ENCODE results near the gene MEX3D. TPM values are rescaled to one million over a fixed set of nuclear protein-coding genes. Genes with fewer than 3 reads are reported as not detected.
"Not testable (repeated sequence)": the region's sequence is repeated elsewhere in the genome, so short reads cannot be mapped to it uniquely, and the experiment has no call there.

Gene MEX3D
- total RNA-seq, 2 donors from 2014 or later: 6.8 to 7.4 TPM

DNA sequence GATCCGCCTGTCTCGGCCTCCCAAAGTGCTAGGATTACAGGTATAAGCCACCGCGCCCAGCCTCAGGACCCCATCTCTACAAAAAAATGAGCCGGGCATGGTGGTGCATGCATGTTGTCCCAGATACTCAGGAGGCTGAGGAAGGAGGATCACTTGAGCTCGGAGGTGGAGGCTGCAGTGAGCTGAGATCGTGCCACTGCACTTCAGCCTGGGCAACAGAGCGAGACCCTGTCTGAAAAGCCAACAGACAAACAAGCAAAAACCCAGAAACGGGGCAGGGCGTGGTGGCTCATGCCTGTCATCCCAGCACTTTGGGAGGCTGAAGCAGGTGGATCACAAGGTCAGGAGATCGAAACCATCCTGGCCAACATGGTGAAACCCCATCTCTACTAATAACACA, 37.3 kb downstream of the MEX3D start:
- not testable (repeated sequence) for ATAC-seq; H3K36me3 Mint-ChIP-seq; DNase-seq (ENCODE audit: low spot score); H3K9me3 Mint-ChIP-seq; H3K27ac Mint-ChIP-seq; H3K4me3 Mint-ChIP-seq; H3K27me3 Mint-ChIP-seq; H3K4me1 Mint-ChIP-seq (ENCODE audit: low read depth in 2 of 2)

DNA sequence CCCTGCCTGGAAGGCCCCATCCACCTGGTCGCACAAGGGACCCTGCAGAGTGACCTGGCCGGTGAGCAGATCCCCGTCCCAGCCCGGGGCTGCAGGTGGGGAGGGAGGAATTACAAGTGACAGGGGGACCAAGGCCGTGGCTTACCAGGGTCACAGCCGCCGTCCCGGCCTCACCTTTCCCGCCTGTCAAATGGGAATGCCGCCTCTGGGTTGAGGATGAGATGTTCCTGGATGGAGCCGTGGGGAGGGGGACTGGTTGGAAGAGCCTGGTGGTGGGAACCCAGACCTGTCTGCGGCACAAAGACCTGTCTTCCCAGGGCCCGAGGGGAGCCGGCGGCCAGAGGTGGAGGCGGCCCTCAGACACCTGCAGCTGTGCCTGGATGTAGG, 38.7 kb downstream of the MEX3D start:
- H3K27ac Mint-ChIP-seq: no peak overlapping the region

DNA sequence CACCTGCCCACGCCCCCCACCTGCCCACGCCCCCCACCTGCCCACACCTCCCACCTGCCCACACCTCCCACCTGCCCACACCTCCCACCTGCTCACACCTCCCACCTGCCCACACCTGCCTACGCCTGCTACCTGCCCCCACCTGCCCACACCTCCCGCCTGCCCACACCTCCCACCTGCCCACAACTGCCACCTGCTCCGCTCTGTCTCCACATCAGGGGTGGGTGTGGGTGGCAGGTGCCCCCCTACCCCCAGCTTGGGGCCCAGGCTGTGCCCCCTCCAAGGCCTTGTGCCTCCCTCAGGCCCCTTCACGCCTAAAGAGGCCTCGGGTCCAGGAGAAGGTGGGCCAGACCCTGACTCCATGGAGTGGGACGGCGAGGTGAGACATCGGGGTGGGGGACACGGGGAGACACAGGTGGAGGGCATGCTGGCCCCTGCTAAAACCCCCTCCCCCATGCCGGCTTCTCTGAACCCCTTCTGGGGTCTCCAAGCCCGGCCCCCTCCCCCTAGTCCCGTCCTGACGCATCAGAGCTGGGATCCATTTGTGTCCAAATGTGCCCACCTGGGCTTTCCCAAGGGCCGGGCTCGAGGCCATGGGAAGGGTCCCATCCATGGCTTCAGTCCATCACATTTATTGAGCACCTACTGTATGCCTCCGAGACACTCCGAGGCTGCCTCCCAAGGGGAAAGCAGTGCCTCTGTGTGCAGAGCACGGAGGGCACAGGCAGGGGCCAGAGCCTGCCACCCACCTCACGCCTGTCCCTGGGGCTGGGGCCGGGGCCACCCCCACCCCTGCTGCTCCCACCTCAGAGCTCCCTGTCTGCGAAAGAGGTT, 39.3 kb downstream of the MEX3D start:
- ATAC-seq (no peak), DNase-seq (ENCODE audit: low spot score) (no peak)
- no peak overlapping the region for H3K4me3 Mint-ChIP-seq
- peaks cover 6 to 8% of the 10 kb centered on the region in 2 donors for H3K4me1 Mint-ChIP-seq (ENCODE audit: low read depth in 2 of 2)
- H3K9me3 Mint-ChIP-seq: no peaks in the 10 kb centered on the region
- peaks cover 7% of the 10 kb centered on the region for H3K36me3 Mint-ChIP-seq
- H3K27ac Mint-ChIP-seq: no peak overlapping the region
- H3K27me3 Mint-ChIP-seq: peaks cover 17 to 18% of the 10 kb centered on the region in 2 donors

More for the DNA sequence above, 38.7 kb downstream of the MEX3D start:
- H3K36me3 Mint-ChIP-seq: peaks cover 5% of the 10 kb centered on the region
- peaks cover 14 to 15% of the 10 kb centered on the region in 2 donors for H3K27me3 Mint-ChIP-seq
- H3K4me1 Mint-ChIP-seq (ENCODE audit: low read depth in 2 of 2): peaks cover 5 to 6% of the 10 kb centered on the region in 2 donors
- ATAC-seq (no peak), DNase-seq (ENCODE audit: low spot score) (no peak)
- no peak overlapping the region for H3K4me3 Mint-ChIP-seq
- H3K9me3 Mint-ChIP-seq: no peaks in the 10 kb centered on the region

DNA sequence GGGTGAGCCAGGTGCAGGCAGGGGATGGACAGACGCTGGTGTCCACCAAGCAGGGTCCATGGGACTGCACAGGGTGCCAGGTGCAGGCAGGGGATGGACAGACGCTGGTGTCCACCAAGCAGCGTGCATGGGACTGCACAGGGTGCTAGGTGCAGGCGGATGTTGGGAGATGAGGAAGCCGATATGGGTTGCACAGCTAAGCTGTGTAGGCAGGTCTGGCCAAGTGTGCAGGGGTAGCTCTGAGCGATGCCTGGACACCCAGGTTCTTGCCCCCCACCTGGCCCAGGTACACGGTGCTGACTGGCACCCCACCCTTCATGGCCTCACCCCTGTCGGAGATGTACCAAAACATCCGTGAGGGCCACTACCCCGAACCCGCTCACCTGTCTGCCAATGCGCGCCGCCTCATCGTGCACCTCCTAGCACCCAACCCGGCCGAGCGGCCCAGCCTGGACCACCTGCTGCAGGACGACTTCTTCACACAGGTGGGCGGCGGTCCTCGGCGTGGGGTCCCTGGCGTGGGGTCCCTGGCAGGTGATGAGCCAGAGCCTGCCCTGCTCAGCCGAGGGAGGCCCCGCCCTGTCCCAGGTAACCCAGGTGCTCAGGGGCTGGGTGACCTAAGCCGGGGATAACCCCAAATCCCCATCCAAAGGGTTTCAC, 40.3 kb downstream of the MEX3D start:
- H3K4me3 Mint-ChIP-seq: no peak overlapping the region
- peaks cover 6 to 8% of the 10 kb centered on the region in 2 donors for H3K4me1 Mint-ChIP-seq (ENCODE audit: low read depth in 2 of 2)
- no peaks in the 10 kb centered on the region for H3K9me3 Mint-ChIP-seq
- H3K27me3 Mint-ChIP-seq: peaks cover 17 to 18% of the 10 kb centered on the region in 2 donors
- H3K36me3 Mint-ChIP-seq: peaks cover 7% of the 10 kb centered on the region
- no peak for DNase-seq (ENCODE audit: low spot score)
- H3K27ac Mint-ChIP-seq: no peak overlapping the region
- ATAC-seq: no peak

DNA sequence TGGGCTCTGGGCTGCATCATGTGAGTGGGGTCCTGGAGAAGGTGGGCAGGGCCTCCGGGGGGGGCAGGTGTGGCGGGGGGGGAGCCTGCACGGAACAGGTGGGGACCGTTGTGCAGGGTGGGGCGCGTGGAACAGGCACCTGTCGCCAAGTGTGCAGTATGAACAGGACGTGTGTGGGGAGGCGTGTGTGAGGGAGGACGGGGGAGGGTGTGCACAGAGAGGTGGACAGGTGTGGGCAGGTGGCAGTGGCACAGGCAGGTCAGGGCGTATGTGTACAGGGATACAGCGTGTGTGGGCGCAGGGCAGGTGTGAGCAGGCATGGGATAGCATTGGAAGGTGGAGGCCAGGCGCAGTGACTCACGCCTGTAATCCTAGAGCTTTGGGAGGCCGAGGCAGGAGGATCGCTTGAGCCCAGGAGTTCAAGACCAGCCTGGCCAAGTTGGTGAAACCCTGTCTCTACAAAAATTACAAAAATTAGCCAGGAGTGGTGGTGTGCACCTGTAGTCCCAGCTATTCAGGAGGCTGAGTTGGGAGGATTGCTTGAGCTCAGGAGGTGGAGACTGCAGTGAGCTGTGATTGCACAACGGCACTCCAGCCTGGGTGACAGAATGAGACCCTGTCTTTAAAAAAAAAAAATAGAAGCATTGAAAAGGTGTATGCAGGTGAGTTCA, 41.0 kb downstream of the MEX3D start:
- H3K27me3 Mint-ChIP-seq: peaks cover 17 to 18% of the 10 kb centered on the region in 2 donors
- DNase-seq (ENCODE audit: low spot score) (no peak), ATAC-seq (no peak)
- H3K4me3 Mint-ChIP-seq: no peak overlapping the region
- H3K4me1 Mint-ChIP-seq (ENCODE audit: low read depth in 2 of 2): peaks cover 6 to 8% of the 10 kb centered on the region in 2 donors
- H3K36me3 Mint-ChIP-seq: peaks cover 7% of the 10 kb centered on the region
- H3K9me3 Mint-ChIP-seq: no peaks in the 10 kb centered on the region
- no peak overlapping the region for H3K27ac Mint-ChIP-seq

DNA sequence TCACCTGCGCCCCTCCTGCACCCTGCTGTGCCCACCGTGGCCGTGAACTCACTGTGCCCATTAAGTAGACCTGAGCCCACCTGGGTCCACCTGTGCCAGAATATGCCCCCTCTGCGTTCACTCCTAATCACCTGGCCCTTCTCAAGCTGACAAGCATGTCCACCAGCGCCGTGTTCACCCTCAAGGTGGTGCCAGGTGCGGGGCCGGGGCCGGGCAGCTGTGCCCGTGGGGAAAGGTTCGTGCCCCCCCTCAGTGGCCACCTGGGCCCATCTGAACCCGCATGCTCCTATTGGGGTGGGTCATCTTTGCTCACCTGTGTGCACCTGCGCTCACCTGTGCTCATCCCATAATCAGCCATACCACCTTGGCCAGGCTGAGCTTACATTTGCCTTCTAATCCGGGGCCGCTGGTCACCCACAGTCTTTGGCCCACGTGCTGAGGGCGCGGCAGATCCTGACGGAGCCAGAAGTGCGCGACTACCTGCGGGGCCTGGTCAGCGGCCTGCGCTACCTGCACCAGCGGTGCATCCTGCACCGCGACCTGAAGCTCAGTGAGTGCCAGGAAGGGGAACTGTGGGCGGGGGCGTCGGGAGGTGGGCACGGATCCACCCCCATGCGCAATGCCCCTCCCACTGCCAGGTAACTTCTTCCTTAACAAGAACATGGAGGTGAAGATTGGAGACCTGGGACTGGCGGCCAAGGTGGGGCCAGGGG, 41.9 kb downstream of the MEX3D start:
- Mint-ChIP-seq H3K36me3 (peaks cover 7% of the 10 kb centered on the region), H3K9me3 (no peaks in the 10 kb centered on the region), H3K4me3 (no peak overlapping the region), H3K27me3 (peaks cover 17 to 18% of the 10 kb centered on the region in 2 donors), H3K27ac (no peak overlapping the region), H3K4me1 (ENCODE audit: low read depth in 2 of 2) (peaks cover 6 to 8% of the 10 kb centered on the region in 2 donors)
- no peak for ATAC-seq
- no peak for DNase-seq (ENCODE audit: low spot score)

DNA sequence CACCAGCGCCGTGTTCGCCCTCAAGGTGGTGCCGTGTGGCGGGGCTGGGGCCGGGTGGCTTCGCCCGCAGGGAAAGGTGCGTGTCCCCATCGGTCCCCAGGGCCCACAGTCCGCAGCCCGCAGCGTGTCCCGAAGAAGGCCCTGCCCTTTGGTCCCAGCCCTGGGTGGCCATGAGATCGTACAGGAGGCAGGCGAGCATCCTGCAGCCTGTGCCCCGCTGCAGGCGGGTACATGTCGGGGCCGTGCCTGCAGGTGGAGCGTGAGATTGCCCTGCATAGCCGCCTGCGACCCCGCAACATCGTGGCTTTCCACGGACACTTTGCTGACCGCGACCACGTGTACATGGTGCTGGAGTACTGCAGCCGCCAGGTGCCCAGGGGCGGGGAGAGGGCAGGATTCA, 42.8 kb downstream of the MEX3D start:
- H3K9me3 Mint-ChIP-seq: no peaks in the 10 kb centered on the region
- no peak for DNase-seq (ENCODE audit: low spot score)
- no peak overlapping the region for H3K4me3 Mint-ChIP-seq
- H3K27ac Mint-ChIP-seq: no peak overlapping the region
- ATAC-seq: no peak
- H3K36me3 Mint-ChIP-seq: peaks cover 7% of the 10 kb centered on the region
- peaks cover 17 to 18% of the 10 kb centered on the region in 2 donors for H3K27me3 Mint-ChIP-seq
- H3K4me1 Mint-ChIP-seq (ENCODE audit: low read depth in 2 of 2): peaks cover 6 to 8% of the 10 kb centered on the region in 2 donors

DNA sequence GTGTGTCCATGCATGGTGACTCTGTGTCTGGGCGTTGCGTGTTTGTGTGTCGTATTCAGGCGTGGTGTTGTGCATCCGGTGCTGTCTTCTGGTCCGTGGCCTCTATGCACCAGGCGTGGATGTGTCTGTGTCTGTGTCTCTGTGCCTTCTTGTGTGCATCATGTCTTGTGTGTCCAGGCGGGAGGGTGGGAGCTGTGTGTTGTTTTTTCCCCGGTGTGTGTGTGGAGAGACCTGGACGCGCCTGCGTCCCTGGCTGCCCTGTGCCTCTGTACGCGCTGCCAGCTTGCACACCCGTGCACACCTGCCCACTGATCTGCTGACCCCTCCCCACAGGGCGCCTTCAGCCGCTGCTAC, 43.2 kb downstream of the MEX3D start:
- no peak for ATAC-seq
- Mint-ChIP-seq H3K27me3 (peaks cover 17 to 18% of the 10 kb centered on the region in 2 donors), H3K4me1 (ENCODE audit: low read depth in 2 of 2) (peaks cover 6 to 8% of the 10 kb centered on the region in 2 donors), H3K9me3 (no peaks in the 10 kb centered on the region), H3K27ac (no peak overlapping the region), H3K4me3 (peak overlapping the region; percentile 7), H3K36me3 (peaks cover 7% of the 10 kb centered on the region)
- DNase-seq (ENCODE audit: low spot score): no peak

DNA sequence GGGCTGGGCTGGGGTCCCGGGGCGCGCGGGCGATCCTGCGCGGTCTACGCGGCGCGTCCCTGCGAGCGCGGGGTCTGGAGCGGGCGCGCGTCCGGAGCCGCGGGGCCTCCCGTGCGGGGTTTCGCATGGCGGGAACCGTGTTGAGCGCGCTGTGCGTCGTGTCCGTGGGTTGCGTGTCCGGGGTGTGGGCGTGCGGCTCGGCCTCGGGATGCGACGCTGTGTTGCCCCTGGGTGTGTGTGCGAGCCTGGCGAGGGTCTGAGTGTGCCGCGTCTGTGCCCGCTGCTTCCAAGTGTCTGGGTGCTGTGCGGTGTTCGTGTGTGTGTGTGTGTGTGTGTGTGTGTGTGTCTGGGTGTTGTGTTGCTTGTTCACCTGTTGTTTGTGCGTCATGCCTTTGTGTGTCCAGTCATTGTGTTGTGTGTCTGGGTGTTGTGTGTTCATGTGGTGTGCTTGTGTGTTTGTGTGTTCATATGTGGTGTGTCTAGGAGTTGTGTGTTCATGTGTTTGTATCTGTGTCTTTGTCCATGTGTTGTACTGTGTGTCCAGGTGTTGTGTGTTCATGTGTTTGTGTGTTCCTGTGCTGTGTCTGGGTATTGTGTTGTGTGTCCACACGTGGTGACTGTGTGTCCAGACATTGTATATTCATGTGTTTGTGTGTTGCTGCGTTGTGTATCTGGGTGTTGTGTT, 43.7 kb downstream of the MEX3D start:
- H3K4me3 Mint-ChIP-seq: peak overlapping the region; percentile 7
- peaks cover 7% of the 10 kb centered on the region for H3K36me3 Mint-ChIP-seq
- ATAC-seq (no peak), DNase-seq (ENCODE audit: low spot score) (no peak)
- H3K4me1 Mint-ChIP-seq (ENCODE audit: low read depth in 2 of 2): peaks cover 6 to 8% of the 10 kb centered on the region in 2 donors
- H3K27me3 Mint-ChIP-seq: peaks cover 17 to 18% of the 10 kb centered on the region in 2 donors
- H3K27ac Mint-ChIP-seq: no peak overlapping the region
- no peaks in the 10 kb centered on the region for H3K9me3 Mint-ChIP-seq

DNA sequence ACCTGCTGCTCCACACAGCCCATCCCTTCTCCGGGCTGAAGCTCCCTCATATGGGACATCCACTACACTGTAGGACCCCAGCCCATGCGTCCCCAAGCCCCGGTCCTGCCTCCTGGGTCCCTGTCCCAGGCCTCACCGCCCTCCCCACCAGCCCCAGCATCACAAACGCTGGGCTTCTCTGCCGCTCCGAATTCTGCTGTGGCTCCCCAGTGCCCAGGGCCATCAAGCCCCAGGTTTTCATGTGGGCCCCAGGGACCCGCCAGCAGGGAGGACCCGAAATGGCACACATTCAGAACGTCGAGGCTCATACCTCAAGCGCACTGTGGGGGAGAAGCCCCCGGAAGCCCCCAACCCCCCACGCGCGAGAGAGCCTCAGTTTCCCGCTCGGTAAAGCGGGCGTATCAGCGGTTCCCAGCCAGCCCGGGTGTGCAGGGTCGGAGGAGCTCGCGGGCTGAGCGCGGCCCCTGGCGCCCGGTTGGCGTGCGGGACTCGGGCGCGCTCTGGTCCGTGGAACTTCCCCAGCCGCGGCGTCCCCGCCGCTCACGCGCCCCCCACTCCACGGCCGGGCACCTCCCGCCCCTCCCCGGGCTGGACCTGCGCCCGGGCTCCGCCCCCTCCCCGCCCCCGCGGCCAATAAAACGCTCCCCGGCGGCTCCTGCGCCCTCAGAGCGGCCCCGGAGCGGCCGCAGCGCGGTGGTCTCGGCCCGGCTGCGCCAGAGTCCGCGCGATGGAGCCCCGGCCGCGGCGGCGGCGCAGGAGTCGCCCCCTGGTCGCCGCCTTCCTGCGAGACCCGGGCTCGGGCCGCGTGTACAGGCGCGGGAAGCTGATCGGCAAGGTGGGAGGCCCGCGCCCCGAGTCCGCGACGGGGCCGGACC, 44.5 kb downstream of the MEX3D start, which contains the start of gene PLK5:
PLK5 (plus strand) TSS at position 666 of the 875 bp plus-strand sequence. CDS start 2,920 bp downstream, outside the sequence.
- Mint-ChIP-seq H3K27me3 (peaks cover 17 to 18% of the 10 kb centered on the region in 2 donors), H3K36me3 (peaks cover 7% of the 10 kb centered on the region), H3K4me1 (ENCODE audit: low read depth in 2 of 2) (peaks cover 6 to 8% of the 10 kb centered on the region in 2 donors), H3K9me3 (no peaks in the 10 kb centered on the region), H3K27ac (no peak within 1 kb of the TSS), H3K4me3 (peak within 1 kb of the TSS; percentile 7)
- no peak for DNase-seq (ENCODE audit: low spot score)
- ATAC-seq: no peak

DNA sequence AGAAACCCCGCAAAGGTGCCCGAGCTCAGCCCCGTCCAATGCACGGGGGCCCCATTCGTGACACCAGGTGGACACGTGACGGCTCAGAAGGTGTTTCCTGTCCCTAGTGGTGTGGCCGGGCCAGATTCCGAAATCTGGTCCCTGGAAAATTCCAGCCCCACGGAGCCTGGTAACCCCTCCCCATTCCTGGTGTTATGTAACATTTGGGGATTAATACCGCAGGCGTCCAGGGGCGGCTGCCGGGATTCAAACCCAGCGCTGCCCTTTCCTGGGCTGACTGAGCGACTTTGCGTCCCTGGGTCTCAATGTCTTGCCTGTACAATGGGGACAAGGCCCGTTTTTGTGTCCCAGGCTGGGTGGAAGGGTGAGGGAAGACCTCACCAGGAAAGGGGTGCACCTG, 45.3 kb downstream of the MEX3D start:
- Mint-ChIP-seq H3K36me3 (peaks cover 7% of the 10 kb centered on the region), H3K4me1 (ENCODE audit: low read depth in 2 of 2) (peaks cover 6 to 8% of the 10 kb centered on the region in 2 donors), H3K27ac (no peak overlapping the region), H3K9me3 (no peaks in the 10 kb centered on the region), H3K27me3 (peaks cover 17 to 18% of the 10 kb centered on the region in 2 donors), H3K4me3 (no peak overlapping the region)
- ATAC-seq (no peak), DNase-seq (ENCODE audit: low spot score) (no peak)

DNA sequence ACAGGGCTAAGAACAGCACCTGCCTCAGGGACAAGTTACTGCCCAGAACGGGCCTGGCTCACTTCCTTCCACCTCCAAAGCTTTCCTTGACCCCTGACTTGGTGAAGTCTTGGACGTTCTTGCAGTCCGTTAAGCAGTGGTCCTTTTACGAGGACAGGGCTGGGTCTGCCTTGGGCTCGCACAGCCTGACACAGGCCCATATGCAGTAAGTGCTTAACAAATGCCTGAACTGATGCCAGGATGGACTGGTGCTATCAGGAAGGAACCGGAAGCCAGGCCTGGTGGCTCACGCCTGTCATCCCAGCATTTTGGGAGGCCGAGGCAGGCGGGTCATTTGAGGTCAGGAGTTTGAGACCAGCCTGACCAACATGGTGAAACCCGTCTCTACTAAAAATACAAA, 46.1 kb downstream of the MEX3D start:
- H3K4me3 Mint-ChIP-seq: no peak overlapping the region

More for the DNA sequence above, 46.1 kb downstream of the MEX3D start:
- Mint-ChIP-seq H3K4me1 (ENCODE audit: low read depth in 2 of 2) (peaks cover 6 to 8% of the 10 kb centered on the region in 2 donors), H3K9me3 (no peaks in the 10 kb centered on the region), H3K27me3 (peaks cover 17 to 18% of the 10 kb centered on the region in 2 donors), H3K27ac (no peak overlapping the region), H3K36me3 (peaks cover 7% of the 10 kb centered on the region)
- ATAC-seq (no peak), DNase-seq (ENCODE audit: low spot score) (no peak)

Data from natural killer cell treated with Interleukin-12 subunit alpha and Interleukin-12 subunit beta and Interleukin-15 and Interleukin-18, amount 100 ng/mL, for 72 hours (primary cell).